ENCODE results near the gene PRPF38A. TPM values are rescaled to one million over a fixed set of nuclear protein-coding genes. Genes with fewer than 3 reads are reported as not detected.

The PRPF38A gene
- total and polyA plus RNA-seq, 5 donors: 9.2 to 26.3 (median 23.6) TPM

GRCh38 chr1:52402860-52403240 is 1.6 kb upstream of the PRPF38A start:
- H3K9me3 ChIP-seq (ENCODE audit: control insufficient read depth, low read length): no peaks in the 10 kb centered on the region
- 61% methylated on average over 3 of the region's 3 CpGs for WGBS
- no peaks in the 10 kb centered on the region for H3K27me3 ChIP-seq (ENCODE audit: control insufficient read depth, insufficient read depth)
- no peak overlapping the region for H3K4me3 ChIP-seq (ENCODE audit: low read length)
- no peak overlapping the region for H3K27ac ChIP-seq (ENCODE audit: low read length)
- ATAC-seq (no peak), DNase-seq (no peak)
- H3K4me1 ChIP-seq (ENCODE audit: control insufficient read depth, insufficient read depth, low read length): no peaks in the 10 kb centered on the region
- intact Hi-C loops (cut with DNase I): loop anchor here in 1 of 4 donors (10.0 kb wide), 1 partner anchor 292 kb away; the partner anchor contains the start of gene COA7

- ATAC-seq (peak; percentile 30 to 31), DNase-seq (no peak)
- 1% methylated on average over 16 of the region's 16 CpGs for WGBS
- Histone ChIP-seq H3K27ac (ENCODE audit: low read length) (no peak overlapping the region), H3K27me3 (ENCODE audit: control insufficient read depth, insufficient read depth) (no peaks in the 10 kb centered on the region), H3K4me3 (ENCODE audit: low read length) (peak overlapping the region; percentile 91), H3K4me1 (ENCODE audit: control insufficient read depth, insufficient read depth, low read length) (no peaks in the 10 kb centered on the region), H3K9me3 (ENCODE audit: control insufficient read depth, low read length) (no peaks in the 10 kb centered on the region)
- intact Hi-C loops (cut with DNase I): loop anchor here in 1 of 4 donors (10.0 kb wide), 1 partner anchor 291 kb away; the partner anchor contains the start of gene COA7
These were observed 761 bp upstream of the PRPF38A start for GRCh38 chr1:52403566-52404115.

- no peaks in the 10 kb centered on the region for H3K4me1 ChIP-seq (ENCODE audit: control insufficient read depth, insufficient read depth, low read length)
- 2% methylated on average over 8 of the region's 8 CpGs for WGBS
- H3K27ac ChIP-seq (ENCODE audit: low read length): peak overlapping the region; percentile 84
- H3K27me3 ChIP-seq (ENCODE audit: control insufficient read depth, insufficient read depth): no peaks in the 10 kb centered on the region
- peak overlapping the region; percentile 91 for H3K4me3 ChIP-seq (ENCODE audit: low read length)
- ATAC-seq (no peak), DNase-seq (no peak)
- no peaks in the 10 kb centered on the region for H3K9me3 ChIP-seq (ENCODE audit: control insufficient read depth, low read length)
- intact Hi-C loops (cut with DNase I): loop anchor here in 1 of 4 donors (10.0 kb wide), 1 partner anchor 290 kb away; the partner anchor contains the start of gene COA7
These were observed 555 bp downstream of the PRPF38A start for GRCh38 chr1:52404975-52405338.

GRCh38 chr1:52413410-52413989 is 9.1 kb downstream of the PRPF38A start:
- no peak overlapping the region for H3K27ac ChIP-seq (ENCODE audit: low read length)
- intact Hi-C loops (cut with DNase I): no loop called here
- H3K4me3 ChIP-seq (ENCODE audit: low read length): no peak overlapping the region
- peak in 1 of 2 donors; percentile 29 for ATAC-seq
- WGBS: 96% methylated on average over 10 of the region's 10 CpGs
- H3K9me3 ChIP-seq (ENCODE audit: control insufficient read depth, low read length): no peaks in the 10 kb centered on the region
- no peaks in the 10 kb centered on the region for H3K4me1 ChIP-seq (ENCODE audit: control insufficient read depth, insufficient read depth, low read length)
- DNase-seq: no peak
- H3K27me3 ChIP-seq (ENCODE audit: control insufficient read depth, insufficient read depth): no peaks in the 10 kb centered on the region

GRCh38 chr1:52414942-52415341 is 10.5 kb downstream of the PRPF38A start:
- intact Hi-C loops (cut with DNase I): no loop called here
- Histone ChIP-seq H3K27me3 (ENCODE audit: control insufficient read depth, insufficient read depth) (no peaks in the 10 kb centered on the region), H3K27ac (ENCODE audit: low read length) (no peak overlapping the region), H3K9me3 (ENCODE audit: control insufficient read depth, low read length) (no peaks in the 10 kb centered on the region), H3K4me3 (ENCODE audit: low read length) (no peak overlapping the region), H3K4me1 (ENCODE audit: control insufficient read depth, insufficient read depth, low read length) (no peaks in the 10 kb centered on the region)
- ATAC-seq (no peak), DNase-seq (no peak)

GRCh38 chr1:52416811-52417210 is 12.4 kb downstream of the PRPF38A start:
- intact Hi-C loops (cut with DNase I): no loop called here
- no peak for DNase-seq
- no peak for ATAC-seq
- Histone ChIP-seq H3K27ac (ENCODE audit: low read length) (no peak overlapping the region), H3K4me3 (ENCODE audit: low read length) (no peak overlapping the region), H3K27me3 (ENCODE audit: control insufficient read depth, insufficient read depth) (no peaks in the 10 kb centered on the region), H3K9me3 (ENCODE audit: control insufficient read depth, low read length) (no peaks in the 10 kb centered on the region), H3K4me1 (ENCODE audit: control insufficient read depth, insufficient read depth, low read length) (no peaks in the 10 kb centered on the region)
- WGBS: 80% methylated on average over 2 of the region's 2 CpGs

GRCh38 chr1:52420713-52421112 is 16.3 kb downstream of the PRPF38A start:
- no peak for ATAC-seq
- DNase-seq: no peak
- Histone ChIP-seq H3K4me1 (ENCODE audit: control insufficient read depth, insufficient read depth, low read length) (no peaks in the 10 kb centered on the region), H3K27me3 (ENCODE audit: control insufficient read depth, insufficient read depth) (no peaks in the 10 kb centered on the region), H3K9me3 (ENCODE audit: control insufficient read depth, low read length) (no peaks in the 10 kb centered on the region), H3K4me3 (ENCODE audit: low read length) (no peak overlapping the region), H3K27ac (ENCODE audit: low read length) (no peak overlapping the region)
- WGBS: 95% methylated on average over 1 of the region's 1 CpG
- intact Hi-C loops (cut with DNase I): no loop called here

- Histone ChIP-seq H3K4me3 (ENCODE audit: low read length) (no peak overlapping the region), H3K27me3 (ENCODE audit: control insufficient read depth, insufficient read depth) (no peaks in the 10 kb centered on the region), H3K9me3 (ENCODE audit: control insufficient read depth, low read length) (no peaks in the 10 kb centered on the region), H3K27ac (ENCODE audit: low read length) (no peak overlapping the region), H3K4me1 (ENCODE audit: control insufficient read depth, insufficient read depth, low read length) (no peaks in the 10 kb centered on the region)
- no peak for DNase-seq
- intact Hi-C loops (cut with DNase I): no loop called here
- 95% methylated on average over 2 of the region's 2 CpGs for WGBS
- no peak for ATAC-seq
These were observed 18.7 kb downstream of the PRPF38A start for GRCh38 chr1:52423055-52423454.

GRCh38 chr1:52423771-52424170 is 19.4 kb downstream of the PRPF38A start:
- Histone ChIP-seq H3K27ac (ENCODE audit: low read length) (no peak overlapping the region), H3K4me3 (ENCODE audit: low read length) (no peak overlapping the region), H3K4me1 (ENCODE audit: control insufficient read depth, insufficient read depth, low read length) (no peaks in the 10 kb centered on the region), H3K27me3 (ENCODE audit: control insufficient read depth, insufficient read depth) (no peaks in the 10 kb centered on the region), H3K9me3 (ENCODE audit: control insufficient read depth, low read length) (no peaks in the 10 kb centered on the region)
- peak in 1 of 2 donors; percentile 58 for ATAC-seq
- peak in 1 of 3 donors; percentile 27 for DNase-seq
- WGBS: 44% methylated on average over 9 of the region's 9 CpGs
- intact Hi-C loops (cut with DNase I): no loop called here

GRCh38 chr1:52424231-52424636 is 19.8 kb downstream of the PRPF38A start:
- ATAC-seq: peak in 1 of 2 donors; percentile 51

GRCh38 chr1:52424813-52425212 is 20.4 kb downstream of the PRPF38A start:
- H3K27ac ChIP-seq (ENCODE audit: low read length): no peak overlapping the region
- ATAC-seq (no peak), DNase-seq (no peak)
- 97% methylated on average over 1 of the region's 1 CpG for WGBS
- H3K4me3 ChIP-seq (ENCODE audit: low read length): no peak overlapping the region
- no peaks in the 10 kb centered on the region for H3K27me3 ChIP-seq (ENCODE audit: control insufficient read depth, insufficient read depth)
- H3K9me3 ChIP-seq (ENCODE audit: control insufficient read depth, low read length): no peaks in the 10 kb centered on the region
- intact Hi-C loops (cut with DNase I): no loop called here
- no peaks in the 10 kb centered on the region for H3K4me1 ChIP-seq (ENCODE audit: control insufficient read depth, insufficient read depth, low read length)

More at GRCh38 chr1:52424231-52424636, 19.8 kb downstream of the PRPF38A start:
- H3K27me3 ChIP-seq (ENCODE audit: control insufficient read depth, insufficient read depth): no peaks in the 10 kb centered on the region
- no peaks in the 10 kb centered on the region for H3K4me1 ChIP-seq (ENCODE audit: control insufficient read depth, insufficient read depth, low read length)
- no peak for DNase-seq
- H3K4me3 ChIP-seq (ENCODE audit: low read length): no peak overlapping the region
- H3K27ac ChIP-seq (ENCODE audit: low read length): no peak overlapping the region
- intact Hi-C loops (cut with DNase I): no loop called here
- H3K9me3 ChIP-seq (ENCODE audit: control insufficient read depth, low read length): no peaks in the 10 kb centered on the region

Measured in right cardiac atrium (tissue), 5 donors.